Effector memory CD4-positive, alpha-beta T cell (primary cell): ENCODE data around the gene CBX4.

Experiments used
- DNase-seq, 3 donors: peaks; one replicate each; pipeline ENCODE4 v3.0.0-alpha.2; 2020
- H3K27ac ChIP-seq: 2 replicates; pipeline ENCODE4 v1.7.0; 2013; ENCODE audit warnings: mild to moderate bottlenecking, low read length, moderate library complexity; ENCODE audit not compliant: insufficient read depth, poor library complexity, severe bottlenecking
- H3K27me3 ChIP-seq: replicated peaks from 2 replicates; pipeline ENCODE4 v1.7.0; 2013; ENCODE audit warnings: mild to moderate bottlenecking, low read length; ENCODE audit not compliant: insufficient read depth, control insufficient read depth, poor library complexity, severe bottlenecking
- H3K36me3 ChIP-seq: 2 replicates; pipeline ENCODE4 v1.7.0; 2013; ENCODE audit warnings: mild to moderate bottlenecking, low read length, moderate library complexity; ENCODE audit not compliant: control insufficient read depth, insufficient read depth
- H3K4me1 ChIP-seq: 2 replicates; pipeline ENCODE4 v1.7.0; 2013; ENCODE audit warnings: low read length, mild to moderate bottlenecking; ENCODE audit not compliant: control insufficient read depth, insufficient read depth, poor library complexity, severe bottlenecking
- H3K4me3 ChIP-seq: 2 replicates; pipeline ENCODE4 v1.7.0; 2013; ENCODE audit warnings: low read length, low read depth, mild to moderate bottlenecking; ENCODE audit not compliant: insufficient read depth, poor library complexity, severe bottlenecking
- H3K9me3 ChIP-seq: 2 replicates; pipeline ENCODE4 v1.7.0; 2013; ENCODE audit warnings: mild to moderate bottlenecking, low read length, moderate library complexity; ENCODE audit not compliant: control insufficient read depth

CBX4 gene

GRCh38 chr17:79785017-79785899 lies 54.0 kb downstream of the CBX4 start:
- Histone ChIP-seq H3K27me3 (peaks cover 26% of the 10 kb centered on the region), H3K4me3 (no peak overlapping the region), H3K4me1 (peaks cover 9% of the 10 kb centered on the region), H3K9me3 (no peaks in the 10 kb centered on the region), H3K27ac (no peak overlapping the region), H3K36me3 (no peaks in the 10 kb centered on the region)
- DNase-seq = no peak

- Histone ChIP-seq H3K27ac (no peak overlapping the region), H3K27me3 (peaks cover 26% of the 10 kb centered on the region), H3K4me1 (peaks cover 2% of the 10 kb centered on the region), H3K4me3 (no peak overlapping the region), H3K9me3 (no peaks in the 10 kb centered on the region), H3K36me3 (no peaks in the 10 kb centered on the region)
- DNase-seq = no peak
These were observed 54.8 kb downstream of the CBX4 start for GRCh38 chr17:79784353-79785016.

- no peaks in the 10 kb centered on the region for H3K36me3 ChIP-seq
- peaks cover 26% of the 10 kb centered on the region for H3K27me3 ChIP-seq
- H3K27ac ChIP-seq = no peak overlapping the region
- H3K9me3 ChIP-seq = no peaks in the 10 kb centered on the region
- H3K4me1 ChIP-seq = peaks cover 2% of the 10 kb centered on the region
- no peak overlapping the region for H3K4me3 ChIP-seq
- DNase-seq = no peak
These were observed 55.3 kb downstream of the CBX4 start for GRCh38 chr17:79783891-79784290.
